Measurements from ENCODE around the gene KCNIP1. TPM values are rescaled to one million over a fixed set of nuclear protein-coding genes. Genes with fewer than 3 reads are reported as not detected.
"Not testable (repeated sequence)": the region's sequence is repeated elsewhere in the genome, so short reads cannot be mapped to it uniquely, and the experiment has no call there.

KCNIP1 gene
- total RNA-seq, 2 donors from 2014 or later = 1.6 to 13.5 TPM

GRCh38 chr5:170752257-170753215 is 248.7 kb downstream of the KCNIP1 start:
- WGBS = 43% methylated on average over 10 of the region's 10 CpGs
- H3K27ac ChIP-seq = peak overlapping the region; percentile 38 to 40
- TF ChIP-seq CTCF (IDR thresholded peaks at IDR 0.05) (no peak), POLR2A (IDR thresholded peaks at IDR 0.05) (no peak), POLR2AphosphoS5 (IDR thresholded peaks at IDR 0.05) (no peak)
- intact Hi-C loops (cut with DNase I) = no loop called here
- no peaks in the 10 kb centered on the region for H3K27me3 ChIP-seq (replicated peaks; ENCODE audit: insufficient read depth)
- H3K36me3 ChIP-seq = no peaks in the 10 kb centered on the region
- H3K4me3 ChIP-seq = no peak overlapping the region
- no peaks in the 10 kb centered on the region for H3K9me3 ChIP-seq
- no peaks in the 10 kb centered on the region for H3K4me1 ChIP-seq (replicated peaks)
- peak; percentile 82 for DNase-seq (ENCODE audit: low spot score)

- H3K27me3 ChIP-seq (replicated peaks; ENCODE audit: insufficient read depth) = no peaks in the 10 kb centered on the region
- TF ChIP-seq CTCF (IDR thresholded peaks at IDR 0.05) = no peak
- no peak for TF ChIP-seq POLR2A (IDR thresholded peaks at IDR 0.05)
- no peak for TF ChIP-seq POLR2AphosphoS5 (IDR thresholded peaks at IDR 0.05)
- intact Hi-C loops (cut with DNase I) = no loop called here
- no peak for DNase-seq (ENCODE audit: low spot score)
- H3K36me3 ChIP-seq = no peaks in the 10 kb centered on the region
- no peaks in the 10 kb centered on the region for H3K4me1 ChIP-seq (replicated peaks)
- H3K9me3 ChIP-seq = no peaks in the 10 kb centered on the region
- no peak overlapping the region for H3K27ac ChIP-seq
- no peak overlapping the region for H3K4me3 ChIP-seq
Measured at GRCh38 chr5:170753311-170753710, 249.5 kb downstream of the KCNIP1 start.

- intact Hi-C loops (cut with DNase I) = not testable (repeated sequence)
Measured at GRCh38 chr5:170754508-170754907, 250.7 kb downstream of the KCNIP1 start.

GRCh38 chr5:170755679-170756456 is 252.0 kb downstream of the KCNIP1 start:
- peak overlapping the region in 1 of 2 donors; percentile 6 for H3K27ac ChIP-seq
- DNase-seq (ENCODE audit: low spot score) = peak; percentile 76
- H3K4me1 ChIP-seq (replicated peaks) = no peaks in the 10 kb centered on the region
- no peaks in the 10 kb centered on the region for H3K36me3 ChIP-seq
- H3K4me3 ChIP-seq = no peak overlapping the region
- 53% methylated on average over 7 of the region's 7 CpGs for WGBS
- no peaks in the 10 kb centered on the region for H3K27me3 ChIP-seq (replicated peaks; ENCODE audit: insufficient read depth)
- H3K9me3 ChIP-seq = no peaks in the 10 kb centered on the region
- intact Hi-C loops (cut with DNase I) = no loop called here
- no peak for TF ChIP-seq CTCF (IDR thresholded peaks at IDR 0.05)
- TF ChIP-seq POLR2A (IDR thresholded peaks at IDR 0.05) = peak; percentile 66
- TF ChIP-seq POLR2AphosphoS5 (IDR thresholded peaks at IDR 0.05) = peak; percentile 63

More at GRCh38 chr5:170754508-170754907, 250.7 kb downstream of the KCNIP1 start:
- not testable (repeated sequence) for H3K27ac ChIP-seq; H3K4me3 ChIP-seq; DNase-seq (ENCODE audit: low spot score); H3K9me3 ChIP-seq; H3K4me1 ChIP-seq (replicated peaks); H3K27me3 ChIP-seq (replicated peaks; ENCODE audit: insufficient read depth); H3K36me3 ChIP-seq
- WGBS = 92% methylated on average over 2 of the region's 2 CpGs

GRCh38 chr5:170756691-170757090 is 252.9 kb downstream of the KCNIP1 start:
- intact Hi-C loops (cut with DNase I) = no loop called here
- 91% methylated on average over 8 of the region's 8 CpGs for WGBS
- Histone ChIP-seq H3K36me3 (no peaks in the 10 kb centered on the region), H3K27me3 (replicated peaks; ENCODE audit: insufficient read depth) (no peaks in the 10 kb centered on the region), H3K4me1 (replicated peaks) (no peaks in the 10 kb centered on the region), H3K4me3 (no peak overlapping the region), H3K27ac (peak overlapping the region in 1 of 2 donors; percentile 6), H3K9me3 (no peaks in the 10 kb centered on the region)
- DNase-seq (ENCODE audit: low spot score) = no peak
- TF ChIP-seq CTCF (IDR thresholded peaks at IDR 0.05) (no peak), POLR2AphosphoS5 (IDR thresholded peaks at IDR 0.05) (no peak), POLR2A (IDR thresholded peaks at IDR 0.05) (no peak)
